OCI-LY7 (cell line): ENCODE data around the gene KRTAP13-3.

Experiments
- CTCF ChIP-seq: fragments of 200-600 bp; sonication (generic); conservative IDR thresholded peaks from 2 replicates; pipeline ENCODE4 v1.5.1; 2014; ENCODE audit warnings: mild to moderate bottlenecking, antibody characterized with exemption, low read length, moderate library complexity, mixed read lengths
- EZH2phosphoT487 ChIP-seq: fragments of 200-600 bp; sonication (generic); IDR thresholded peaks from 2 replicates; pipeline ENCODE4 v1.6.1; 2018; ENCODE audit warnings: low read depth, borderline replicate concordance, mild to moderate bottlenecking, mixed run types, antibody characterized with exemption, low read length, moderate library complexity, mixed read lengths

- TF ChIP-seq CTCF (no peak), EZH2phosphoT487 (no peak)
Observed at GRCh38 chr21:30447056-30447455, 21.3 kb upstream of the KRTAP13-3 start.
